Calu3 (cell line): Measurements from ENCODE around the gene IRX4. TPM values are rescaled to one million over a fixed set of nuclear protein-coding genes. Genes with fewer than 3 reads are reported as not detected.

Experiments
- BruUV-seq: library from RNA; stranded (reverse); fragments of 400-500 nt; replicated peaks from 2 replicates; lab custom pipeline; 2021; lab: Mats Ljungman, UMichigan
- CTCF ChIA-PET: fragments of 300-600 bp; sonication (Branson Sonifier 250); formaldehyde crosslinking; loops from one replicate; lab custom pipeline; 2022; ENCODE audit warnings: antibody characterized with exemption; lab: Charles Lee
- DNase-seq: peaks from one replicate; pipeline ENCODE4 v3.0.0; 2022
- H3K27ac Mint-ChIP-seq: one replicate; pipeline ENCODE4 v1.8.0; 2022; ENCODE audit warnings: mixed read lengths; ENCODE audit not compliant: unreplicated experiment
- H3K27me3 Mint-ChIP-seq: one replicate; pipeline ENCODE4 v1.8.0; 2022; ENCODE audit warnings: mixed read lengths; ENCODE audit not compliant: unreplicated experiment
- H3K36me3 Mint-ChIP-seq: one replicate; pipeline ENCODE4 v1.8.0; 2022; ENCODE audit warnings: mild to moderate bottlenecking, moderate library complexity, mixed read lengths; ENCODE audit not compliant: insufficient read depth, unreplicated experiment
- H3K4me1 Mint-ChIP-seq: one replicate; pipeline ENCODE4 v1.8.0; 2022; ENCODE audit warnings: mild to moderate bottlenecking, low read depth, mixed read lengths; ENCODE audit not compliant: unreplicated experiment
- H3K4me3 Mint-ChIP-seq: one replicate; pipeline ENCODE4 v1.8.0; 2022; ENCODE audit warnings: mild to moderate bottlenecking, low read depth, moderate library complexity, mixed read lengths; ENCODE audit not compliant: unreplicated experiment
- H3K9me3 Mint-ChIP-seq: one replicate; pipeline ENCODE4 v1.8.0; 2022; ENCODE audit warnings: low read depth, mixed read lengths; ENCODE audit not compliant: unreplicated experiment
- intact Hi-C: fragments of 100-400 bp; cut with micrococcal nuclease; formaldehyde crosslinking; loops from one replicate; pipeline ENCODE4 v1.10.0; 2022; ENCODE audit not compliant: unreplicated experiment
- total RNA-seq: library from RNA; stranded (reverse); gene quantifications from 2 replicates; pipeline ENCODE4 v1.2.3, GENCODE V29; 2022
- TF ChIP-seq, protein P1 (sequence below): fragments of 200-600 bp; IDR thresholded peaks from one replicate; pipeline ENCODE4 v1.8.0; 2022; ENCODE audit warnings: antibody characterized with exemption; ENCODE audit not compliant: unreplicated experiment

Gene IRX4
- total RNA-seq, 1 experiment from 2014 or later, result not detected

DNA sequence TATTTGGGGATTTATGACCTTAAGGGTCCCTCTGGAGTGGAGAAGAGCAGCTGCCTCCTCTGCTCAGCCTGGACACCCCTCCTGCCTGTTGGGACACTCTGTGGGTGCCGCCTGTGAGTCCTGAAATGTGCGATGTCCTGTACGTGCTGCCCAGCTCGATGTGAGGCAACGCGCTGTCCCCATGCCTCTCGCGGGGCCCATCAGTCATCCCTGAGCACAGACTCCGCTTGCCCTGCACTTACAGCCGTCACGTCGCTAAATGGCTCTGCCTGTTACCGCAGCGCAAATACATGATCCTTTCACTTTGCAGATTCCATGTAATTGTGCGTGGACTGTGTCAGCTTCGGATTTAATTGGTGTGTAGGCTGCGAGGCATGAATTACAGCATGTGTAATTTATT, 27.1 kb downstream of the IRX4 start:
- CTCF ChIA-PET, result no interaction called here
- Mint-ChIP-seq H3K36me3 (no peaks in the 10 kb centered on the region), H3K27me3 (peaks cover 42% of the 10 kb centered on the region), H3K4me3 (no peak overlapping the region), H3K27ac (no peak overlapping the region), H3K9me3 (peaks cover 3% of the 10 kb centered on the region), H3K4me1 (no peaks in the 10 kb centered on the region)
- no TSS peak for BruUV-seq
- no peak for DNase-seq
- intact Hi-C loops, result no loop called here
- TF ChIP-seq, protein P1, sequence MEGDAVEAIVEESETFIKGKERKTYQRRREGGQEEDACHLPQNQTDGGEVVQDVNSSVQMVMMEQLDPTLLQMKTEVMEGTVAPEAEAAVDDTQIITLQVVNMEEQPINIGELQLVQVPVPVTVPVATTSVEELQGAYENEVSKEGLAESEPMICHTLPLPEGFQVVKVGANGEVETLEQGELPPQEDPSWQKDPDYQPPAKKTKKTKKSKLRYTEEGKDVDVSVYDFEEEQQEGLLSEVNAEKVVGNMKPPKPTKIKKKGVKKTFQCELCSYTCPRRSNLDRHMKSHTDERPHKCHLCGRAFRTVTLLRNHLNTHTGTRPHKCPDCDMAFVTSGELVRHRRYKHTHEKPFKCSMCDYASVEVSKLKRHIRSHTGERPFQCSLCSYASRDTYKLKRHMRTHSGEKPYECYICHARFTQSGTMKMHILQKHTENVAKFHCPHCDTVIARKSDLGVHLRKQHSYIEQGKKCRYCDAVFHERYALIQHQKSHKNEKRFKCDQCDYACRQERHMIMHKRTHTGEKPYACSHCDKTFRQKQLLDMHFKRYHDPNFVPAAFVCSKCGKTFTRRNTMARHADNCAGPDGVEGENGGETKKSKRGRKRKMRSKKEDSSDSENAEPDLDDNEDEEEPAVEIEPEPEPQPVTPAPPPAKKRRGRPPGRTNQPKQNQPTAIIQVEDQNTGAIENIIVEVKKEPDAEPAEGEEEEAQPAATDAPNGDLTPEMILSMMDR, result no peak

DNA sequence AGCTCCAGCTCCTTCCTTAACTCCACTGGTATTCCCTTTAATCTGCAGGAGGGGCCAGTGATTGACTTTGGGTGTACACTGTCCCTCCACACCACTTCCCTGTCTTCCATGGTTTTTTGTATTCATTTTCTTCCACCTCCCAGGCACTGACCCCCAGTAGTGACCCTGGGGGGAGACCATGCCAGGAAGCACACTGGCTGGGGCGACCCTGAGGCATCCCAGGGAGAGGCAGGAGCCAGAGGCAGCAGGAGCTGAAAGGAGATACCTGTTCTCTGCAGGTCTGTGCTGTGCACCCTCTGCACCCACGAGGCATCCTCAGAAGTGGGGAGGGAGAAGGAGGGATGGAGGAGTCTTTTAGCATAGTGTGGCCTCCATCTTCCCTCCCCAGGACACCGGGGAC, 27.6 kb downstream of the IRX4 start:
- H3K27ac Mint-ChIP-seq, result no peak overlapping the region
- H3K9me3 Mint-ChIP-seq, result peaks cover 3% of the 10 kb centered on the region
- TF ChIP-seq, protein P1, result no peak
- intact Hi-C loops, result no loop called here
- no TSS peak for BruUV-seq
- no peaks in the 10 kb centered on the region for H3K36me3 Mint-ChIP-seq
- no peaks in the 10 kb centered on the region for H3K4me1 Mint-ChIP-seq
- H3K27me3 Mint-ChIP-seq, result peaks cover 42% of the 10 kb centered on the region
- no peak overlapping the region for H3K4me3 Mint-ChIP-seq
- DNase-seq, result no peak
- CTCF ChIA-PET, result no interaction called here

GRCh38 chr5:1853531-1853930, 29.2 kb downstream of the IRX4 start:
- H3K4me3 Mint-ChIP-seq, result no peak overlapping the region
- peaks cover 42% of the 10 kb centered on the region for H3K27me3 Mint-ChIP-seq
- no peaks in the 10 kb centered on the region for H3K36me3 Mint-ChIP-seq
- TF ChIP-seq, protein P1, result no peak
- H3K4me1 Mint-ChIP-seq, result no peaks in the 10 kb centered on the region
- intact Hi-C loops, result no loop called here
- CTCF ChIA-PET, result no interaction called here
- no peak overlapping the region for H3K27ac Mint-ChIP-seq
- peaks cover 3% of the 10 kb centered on the region for H3K9me3 Mint-ChIP-seq
- no TSS peak for BruUV-seq
- no peak for DNase-seq

- no peak overlapping the region for H3K27ac Mint-ChIP-seq
- H3K9me3 Mint-ChIP-seq, result peaks cover under 1% of the 10 kb centered on the region
Measured at GRCh38 chr5:1852324-1852947, 30.3 kb downstream of the IRX4 start.

More at GRCh38 chr5:1852324-1852947, 30.3 kb downstream of the IRX4 start:
- Mint-ChIP-seq H3K36me3 (no peaks in the 10 kb centered on the region), H3K4me3 (no peak overlapping the region), H3K4me1 (no peaks in the 10 kb centered on the region), H3K27me3 (peaks cover 52% of the 10 kb centered on the region)
- CTCF ChIA-PET, result no interaction called here
- BruUV-seq, result no TSS peak
- TF ChIP-seq, protein P1, result no peak
- intact Hi-C loops, result no loop called here
- no peak for DNase-seq
